ENCODE results near the gene WNT3. TPM values are rescaled to one million over a fixed set of nuclear protein-coding genes. Genes with fewer than 3 reads are reported as not detected.

WNT3 gene
- total RNA-seq, 1 donor from 2014 or later, result 2.7 TPM

DNA sequence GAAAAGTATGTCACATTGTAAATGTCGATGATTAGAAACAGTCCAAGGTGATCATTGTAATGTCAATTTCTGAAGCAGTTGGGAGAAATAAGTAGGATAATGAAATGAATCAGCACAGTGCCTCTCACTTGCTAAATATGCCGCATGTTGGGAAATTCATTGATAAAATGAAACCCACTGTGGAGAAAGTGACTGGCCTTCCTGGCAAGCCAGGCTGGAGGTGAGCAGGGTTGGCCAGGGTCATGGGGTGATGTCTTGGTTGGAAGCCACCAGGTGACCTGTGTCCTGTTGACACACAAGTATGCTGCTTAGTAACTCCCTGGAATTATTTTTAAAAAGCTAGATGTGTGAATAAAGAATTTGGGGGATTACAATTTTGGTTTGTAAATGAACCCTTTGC, 18.0 kb upstream of the WNT3 start:
- no peak for DNase-seq (ENCODE audit: low spot score)
- ATAC-seq, result peak; percentile 59

DNA sequence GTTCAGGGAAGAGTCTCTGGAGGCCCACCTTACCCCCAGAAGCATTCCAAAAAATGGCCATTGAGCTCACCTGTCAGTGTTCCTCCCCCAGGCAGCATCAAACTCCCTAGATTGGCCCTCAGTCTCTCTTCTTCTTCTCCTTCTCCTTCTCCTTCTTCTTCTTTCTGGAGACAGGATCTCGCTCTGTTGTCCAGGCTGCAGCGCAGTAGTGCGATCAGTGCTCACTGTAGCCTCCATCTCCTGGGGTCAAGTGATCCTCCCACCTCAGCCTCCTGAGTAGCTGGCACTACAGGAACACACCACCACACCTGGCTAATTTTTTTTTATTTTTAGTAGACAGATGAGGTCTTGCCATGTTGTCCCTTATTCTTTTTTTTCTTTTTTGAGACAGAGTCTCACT, 16.4 kb upstream of the WNT3 start:
- ATAC-seq (no peak), DNase-seq (ENCODE audit: low spot score) (no peak)

DNA sequence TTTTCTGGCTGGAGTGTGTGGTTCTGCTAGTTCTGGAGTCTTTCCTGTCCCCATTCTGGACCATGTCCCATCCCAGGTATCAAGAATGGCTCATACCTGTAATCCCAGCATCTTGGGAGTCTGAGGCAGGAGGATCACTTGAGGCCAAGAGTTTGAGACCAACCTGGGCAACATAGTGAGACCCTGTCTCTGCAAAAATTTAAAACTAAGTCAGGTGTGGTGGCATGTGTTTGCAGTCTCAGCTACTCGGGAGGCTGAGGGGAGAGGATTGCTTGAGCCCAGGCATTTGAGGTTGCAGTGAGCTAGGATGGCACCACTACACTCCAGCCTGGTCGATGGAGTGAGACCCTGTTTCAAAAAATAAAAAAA, 15.3 kb upstream of the WNT3 start:
- DNase-seq (ENCODE audit: low spot score) (no peak), ATAC-seq (no peak)

DNA sequence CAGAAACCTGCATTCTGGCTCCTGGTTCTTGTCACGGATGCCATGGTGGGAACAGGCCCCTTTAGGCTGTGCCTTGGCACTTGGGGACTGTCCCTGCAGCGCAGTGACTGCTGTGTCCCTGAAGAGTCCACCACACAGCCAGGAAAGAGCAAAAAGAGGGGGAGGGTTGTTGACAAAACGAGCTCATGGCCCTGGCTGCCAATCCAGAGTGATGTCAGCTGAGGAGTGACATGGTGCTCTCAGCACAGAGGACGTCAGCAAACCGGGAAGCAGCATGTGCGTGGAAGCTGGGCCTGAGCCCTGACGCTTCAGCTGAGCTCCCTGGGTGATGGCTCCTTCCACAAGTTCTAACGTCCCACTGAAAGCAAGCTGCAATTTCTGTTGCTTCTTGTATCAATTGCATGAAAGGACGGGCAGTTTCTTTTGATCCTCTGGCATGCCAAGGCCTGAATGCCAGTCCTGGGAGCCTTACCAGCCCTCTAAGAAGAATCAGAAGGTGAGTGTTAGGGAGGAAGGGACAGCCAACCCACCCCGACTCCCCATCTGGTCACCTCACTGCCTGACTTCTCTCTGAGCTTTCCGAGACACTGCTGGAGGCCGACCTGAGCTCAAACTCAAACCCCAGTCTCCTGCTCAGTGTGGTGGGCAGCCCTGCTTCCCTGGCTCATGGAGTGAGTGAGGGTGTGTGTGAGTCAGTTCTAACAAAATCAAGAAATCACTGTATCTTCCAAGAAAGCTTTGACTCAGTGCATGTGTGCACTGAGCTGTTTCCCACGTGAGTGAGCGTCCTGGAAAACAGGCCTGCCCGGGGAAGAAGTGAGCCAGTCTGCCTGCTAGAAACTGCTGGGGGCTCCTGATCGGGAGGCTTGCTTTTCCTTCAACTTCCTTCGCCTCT, 14.7 kb upstream of the WNT3 start:
- peak; percentile 63 for ATAC-seq
- no peak for DNase-seq (ENCODE audit: low spot score)

DNA sequence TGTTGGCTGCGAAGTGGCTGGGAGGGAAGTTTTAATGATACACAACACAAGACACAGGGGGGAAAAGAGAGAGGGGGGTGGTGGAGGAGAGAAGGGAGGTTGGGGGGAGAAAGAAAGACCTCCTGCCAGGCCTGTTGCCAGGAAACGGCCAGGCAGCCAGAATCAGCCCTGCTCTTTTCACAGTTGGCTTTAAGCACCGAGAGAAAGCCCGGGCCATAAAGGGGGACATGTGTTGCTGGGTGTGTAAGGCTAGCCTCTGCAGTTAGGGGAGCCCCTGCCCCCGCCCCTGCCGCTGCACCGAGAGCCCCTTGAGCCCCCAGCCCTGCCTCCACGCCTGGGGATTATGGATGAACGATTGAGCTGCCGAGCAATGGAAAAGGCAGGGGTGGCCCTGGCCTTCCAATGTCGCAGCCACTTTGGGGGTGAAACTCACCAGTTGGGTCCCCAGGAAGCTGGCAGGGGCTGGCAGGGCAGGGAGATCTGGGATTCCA, 13.9 kb upstream of the WNT3 start:
- DNase-seq (ENCODE audit: low spot score) (no peak), ATAC-seq (no peak)

DNA sequence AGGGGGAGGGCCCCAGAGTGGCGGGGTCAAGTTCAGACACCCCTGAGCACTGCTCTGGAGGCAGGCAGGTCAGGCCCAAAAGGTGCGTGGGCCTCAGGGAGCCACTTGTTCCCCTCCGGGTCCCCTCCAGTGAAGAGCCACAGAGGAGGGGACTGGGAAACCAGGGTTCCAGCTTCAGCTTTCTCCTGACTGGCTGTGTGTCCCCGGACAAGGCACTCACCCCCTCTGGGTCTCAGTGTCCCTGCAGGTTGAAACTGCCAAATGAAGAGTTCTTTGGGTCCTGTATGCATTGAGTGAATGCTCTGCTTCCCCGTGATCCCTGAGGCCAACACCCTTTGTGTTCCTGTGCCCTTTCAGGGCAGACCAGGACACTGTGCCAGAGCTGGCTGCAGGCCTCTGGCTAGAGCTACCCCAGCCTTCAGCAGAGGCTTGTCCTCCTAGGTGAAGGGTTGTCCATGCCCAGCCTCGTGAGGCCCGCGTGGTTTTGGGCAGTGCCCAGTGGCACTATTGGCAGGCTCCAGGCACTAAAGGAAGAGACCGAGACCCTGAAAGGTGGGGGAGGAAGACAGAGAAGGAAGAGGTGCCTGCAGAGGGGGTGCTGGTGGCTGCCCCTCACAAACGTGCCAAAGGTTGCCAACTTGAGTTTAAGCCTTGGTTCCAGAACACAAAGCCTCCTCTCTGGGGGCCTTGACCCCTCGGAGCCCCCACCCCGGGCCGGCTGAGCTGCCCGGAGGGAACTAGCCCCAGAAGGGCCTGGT, 13.3 kb upstream of the WNT3 start:
- DNase-seq (ENCODE audit: low spot score) (no peak), ATAC-seq (peak; percentile 40)

DNA sequence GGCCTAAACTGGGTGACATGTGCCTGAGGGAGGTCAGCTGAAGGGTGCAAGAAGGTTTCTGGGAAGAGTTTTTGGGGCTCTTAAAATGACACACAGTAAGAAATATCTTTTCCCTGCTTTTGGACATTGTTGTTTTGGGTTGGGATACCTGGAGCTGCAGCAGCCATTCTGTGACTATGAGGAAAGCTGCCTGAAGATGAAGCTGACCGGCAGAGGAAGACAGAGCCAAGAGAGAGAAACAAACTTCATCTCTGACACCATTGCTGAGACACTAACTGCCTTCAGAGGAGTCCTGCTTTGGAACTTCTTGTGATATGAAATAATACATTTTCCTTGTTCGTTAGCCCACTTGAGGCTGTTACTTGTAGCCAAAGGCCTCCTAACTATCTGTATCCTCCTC, 8.8 kb upstream of the WNT3 start:
- DNase-seq (ENCODE audit: low spot score) (no peak), ATAC-seq (no peak)

DNA sequence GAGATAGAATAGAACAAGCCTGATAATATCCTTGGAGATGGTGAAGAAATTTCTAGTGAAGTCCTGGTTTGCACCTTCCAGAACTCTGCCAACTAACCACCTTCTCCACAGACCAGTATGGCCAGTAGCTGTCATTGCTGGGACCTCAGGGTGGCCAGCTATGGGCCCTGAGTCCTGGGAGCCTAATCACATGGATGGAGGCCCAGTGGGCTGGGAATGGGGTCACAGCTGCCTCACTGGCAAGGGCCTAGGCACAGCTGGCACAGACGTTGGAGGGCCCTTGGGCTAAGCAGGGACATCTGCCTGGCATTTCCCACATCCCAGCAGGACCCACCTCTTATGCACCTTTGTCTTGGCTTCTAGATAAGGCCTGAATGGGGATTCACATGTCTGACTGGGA, 7.6 kb upstream of the WNT3 start:
- no peak for ATAC-seq
- no peak for DNase-seq (ENCODE audit: low spot score)

DNA sequence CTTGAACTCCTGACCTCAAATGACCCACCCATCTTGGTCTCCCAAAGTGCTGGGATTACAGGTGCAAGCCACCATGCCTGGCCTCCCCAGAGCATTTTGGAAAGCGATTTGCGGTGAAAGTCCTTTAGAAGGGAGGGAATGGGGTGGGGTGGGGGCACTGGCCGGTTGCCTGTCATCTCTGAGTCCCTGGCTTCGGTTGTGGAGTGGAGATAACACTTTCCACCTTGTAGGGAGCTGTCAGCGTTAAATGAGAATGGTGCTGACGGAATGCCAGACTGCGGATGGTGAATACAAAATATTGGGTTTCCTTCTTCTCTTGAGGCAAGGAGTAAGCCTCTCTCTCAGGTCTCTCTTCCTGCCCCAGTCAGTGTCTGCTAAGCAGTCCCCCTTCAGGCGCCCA, 5.2 kb upstream of the WNT3 start:
- ATAC-seq (no peak), DNase-seq (ENCODE audit: low spot score) (no peak)

DNA sequence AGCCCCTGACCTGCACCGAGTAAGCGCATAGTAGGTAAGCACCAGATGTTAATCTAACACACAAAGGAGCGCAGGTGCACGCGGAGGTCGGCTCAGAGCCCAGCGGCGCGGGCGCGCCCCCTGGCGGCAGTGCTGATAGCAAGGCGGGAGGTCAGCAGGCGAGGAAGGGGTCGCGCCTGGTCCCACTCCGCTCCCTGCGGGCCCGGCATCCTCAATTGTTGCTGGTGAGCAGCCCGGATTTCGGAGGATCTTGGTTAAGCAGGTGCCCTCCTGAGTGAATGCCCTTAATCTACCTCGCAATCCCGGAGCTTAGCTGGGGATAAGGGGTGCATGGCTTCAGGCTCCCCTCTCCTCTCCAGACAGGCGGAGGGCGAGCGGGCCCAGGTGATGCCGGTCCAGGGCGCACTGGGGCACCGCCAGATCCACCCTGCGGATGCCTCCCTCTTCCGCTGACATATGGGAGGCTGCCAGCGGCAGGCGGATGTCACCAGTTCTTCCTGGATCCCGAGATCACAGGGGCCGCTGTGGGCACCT, 4.0 kb upstream of the WNT3 start:
- ATAC-seq (peak; percentile 81), DNase-seq (ENCODE audit: low spot score) (peak; percentile 54)

DNA sequence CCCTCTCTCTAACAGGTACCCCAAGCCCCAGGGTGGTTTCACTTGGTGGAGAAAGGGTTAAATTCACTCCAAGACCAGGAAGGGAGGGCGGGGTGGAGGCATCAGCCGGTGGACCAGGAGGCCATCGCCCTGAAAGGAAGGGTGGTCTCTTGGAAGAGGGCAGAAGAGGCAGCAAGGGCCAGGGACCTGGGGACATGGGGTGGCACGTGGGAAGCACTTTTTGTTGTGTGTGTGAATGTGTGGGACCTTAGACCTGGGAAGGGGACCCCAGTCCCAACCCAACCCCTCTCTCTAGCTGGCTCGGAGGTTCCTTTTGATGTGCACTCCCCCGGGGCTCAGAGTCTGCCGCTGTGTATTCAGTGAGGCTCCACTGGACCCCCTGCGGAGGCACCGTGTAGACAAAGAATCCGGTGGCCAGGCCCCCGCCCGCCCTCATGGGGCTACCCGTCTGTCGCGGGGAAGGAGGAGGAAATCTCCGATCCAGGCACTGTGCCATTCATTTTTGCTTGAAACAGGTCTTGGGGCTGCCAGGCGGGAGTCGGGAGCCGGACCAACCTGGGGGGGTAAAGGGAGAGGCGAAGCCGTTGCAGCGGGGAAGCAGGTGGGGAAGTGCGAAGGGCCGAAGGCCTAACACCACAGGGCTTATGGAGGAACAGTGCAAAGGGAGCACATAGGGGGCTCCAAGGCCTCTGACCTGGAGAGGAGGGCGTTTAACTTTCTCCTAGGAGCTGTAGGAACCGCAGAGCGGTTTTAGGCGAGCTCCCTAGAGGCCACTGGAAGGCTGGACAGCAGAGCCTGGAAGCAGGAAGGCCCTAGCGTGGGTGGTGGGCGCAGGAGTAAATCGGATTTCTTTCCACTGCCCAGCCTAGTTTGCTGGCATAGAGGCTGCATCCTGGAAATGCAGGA, 3.2 kb upstream of the WNT3 start:
- ATAC-seq, result peak; percentile 35
- no peak for DNase-seq (ENCODE audit: low spot score)

DNA sequence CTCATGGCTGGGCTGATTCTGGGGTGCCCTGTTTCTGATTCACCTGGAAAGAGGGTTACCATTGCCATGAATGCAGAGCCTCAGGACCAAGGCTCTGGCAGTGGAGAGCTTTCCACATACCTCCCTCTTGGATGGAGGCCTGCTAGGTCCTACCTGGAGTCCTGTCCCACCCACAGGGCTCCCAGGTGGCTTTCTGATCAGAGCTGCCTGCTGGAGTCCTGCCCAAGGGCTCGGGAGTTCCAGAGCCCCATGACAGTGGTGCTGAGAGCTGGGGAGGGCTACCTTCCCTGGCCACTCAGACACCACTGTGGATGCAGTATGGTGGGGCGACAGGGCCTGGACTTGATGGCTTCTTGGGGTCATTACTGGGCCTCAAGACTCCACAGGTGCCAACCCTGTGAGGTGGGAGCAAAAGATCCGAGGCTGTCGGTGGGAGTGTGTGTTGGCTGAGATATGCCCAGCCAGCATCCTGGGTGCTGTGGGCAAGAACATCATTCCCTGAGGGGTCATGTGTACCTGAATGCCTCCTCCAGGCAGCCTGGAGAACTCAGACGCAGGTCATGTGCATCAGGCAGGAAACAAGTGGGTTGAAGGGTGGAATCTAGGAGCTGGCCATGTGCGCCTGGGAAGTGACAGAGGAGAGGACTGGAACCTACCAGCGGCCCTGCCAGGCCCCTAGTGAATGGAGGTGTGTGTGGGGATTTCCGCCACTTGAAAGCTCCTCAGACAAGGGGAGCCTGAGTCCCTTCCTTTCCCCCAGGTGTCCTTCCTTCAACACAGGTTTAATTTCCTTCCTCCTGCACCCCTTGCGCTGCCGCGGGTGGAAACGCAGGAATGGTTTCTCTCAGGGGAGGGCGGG, 2.3 kb upstream of the WNT3 start:
- DNase-seq (ENCODE audit: low spot score), result no peak

DNA sequence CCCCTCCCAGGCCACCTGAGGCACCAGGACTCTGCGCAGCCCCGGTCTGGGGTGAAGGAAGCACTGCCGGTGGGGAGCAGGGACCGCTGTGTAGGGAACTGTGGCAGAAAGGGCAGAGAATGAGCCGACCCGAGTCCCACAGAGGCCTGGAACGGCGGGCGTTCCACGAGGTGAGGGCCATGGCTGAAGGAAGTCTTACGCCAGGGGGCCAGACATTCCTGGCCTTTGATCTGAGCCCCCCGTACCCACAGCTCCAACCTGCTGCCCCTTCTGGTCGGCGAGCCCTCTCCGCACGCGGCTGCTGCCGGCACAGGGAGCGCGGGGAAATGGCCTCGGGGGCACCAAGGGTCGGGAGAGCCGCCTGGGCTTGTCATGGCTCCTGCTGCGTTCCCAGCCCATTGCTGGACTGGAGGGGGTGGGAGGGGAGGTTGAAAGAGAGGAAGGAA, 1.4 kb upstream of the WNT3 start:
- ATAC-seq (no peak), DNase-seq (ENCODE audit: low spot score) (no peak)

More for the DNA sequence above, 2.3 kb upstream of the WNT3 start:
- no peak for ATAC-seq

DNA sequence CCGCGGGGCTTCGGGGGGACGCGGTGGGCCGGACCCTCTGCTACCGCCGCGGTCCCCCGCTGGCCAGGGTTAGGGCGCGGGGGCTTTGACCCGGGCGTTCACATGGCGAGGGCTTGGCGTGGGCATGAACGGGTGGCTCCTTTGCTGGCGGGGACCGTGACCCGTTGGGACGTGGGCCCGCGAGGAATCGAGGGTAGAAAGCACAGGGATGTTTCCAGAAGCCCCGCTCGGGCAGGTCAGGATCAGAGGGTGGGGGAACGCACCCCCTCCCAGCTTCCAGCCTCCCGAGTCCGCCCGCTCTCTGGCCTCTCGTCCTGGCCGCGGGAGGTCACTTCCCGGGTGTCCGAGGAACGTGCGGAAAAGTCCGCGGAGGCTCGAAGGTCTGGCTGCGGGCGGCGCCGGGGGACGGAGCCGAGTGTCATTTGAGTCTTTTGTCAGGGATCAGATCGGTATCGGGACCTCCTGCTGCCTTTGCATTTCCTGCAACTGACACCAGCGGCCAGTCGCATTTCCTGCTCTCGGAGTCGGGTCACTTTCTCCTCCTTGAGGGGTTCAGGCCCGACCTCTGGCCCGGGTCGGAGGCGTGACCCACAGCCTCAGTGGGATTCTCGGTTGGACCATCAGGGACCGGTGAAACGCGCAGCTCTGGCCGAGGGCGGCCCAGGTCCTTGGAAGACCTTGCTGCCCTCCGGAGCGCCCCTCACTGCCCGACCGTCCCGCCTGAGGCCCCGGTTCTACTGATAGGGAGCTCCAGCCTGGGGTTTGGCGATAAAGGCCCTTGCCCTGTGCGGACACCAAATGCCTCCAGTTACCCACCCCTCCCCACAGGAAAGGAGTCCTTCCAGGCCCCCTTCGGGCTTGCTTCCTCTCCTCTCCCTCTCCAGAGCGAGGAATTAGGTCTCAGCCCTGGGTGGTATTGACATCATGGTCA, 702 bp upstream of the WNT3 start:
- DNase-seq (ENCODE audit: low spot score) (no peak), ATAC-seq (peak; percentile 43)

DNA sequence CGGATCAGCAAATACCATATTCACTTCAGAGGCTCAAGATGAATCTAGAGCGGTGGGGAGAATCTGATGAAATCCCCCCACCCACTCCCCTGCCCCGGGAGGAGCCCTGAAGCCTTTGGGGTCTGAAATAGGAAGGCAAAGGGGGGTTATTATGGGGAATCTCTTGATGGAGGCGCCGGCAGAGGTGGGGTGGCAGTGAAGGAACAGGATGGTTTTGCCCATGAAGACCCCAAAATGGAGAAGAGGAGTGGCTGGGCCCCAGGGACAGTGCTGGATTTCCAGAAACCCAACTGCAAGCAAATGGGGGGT, 637 bp downstream of the WNT3 start:
- DNase-seq (ENCODE audit: low spot score), result no peak
- no peak for ATAC-seq

DNA sequence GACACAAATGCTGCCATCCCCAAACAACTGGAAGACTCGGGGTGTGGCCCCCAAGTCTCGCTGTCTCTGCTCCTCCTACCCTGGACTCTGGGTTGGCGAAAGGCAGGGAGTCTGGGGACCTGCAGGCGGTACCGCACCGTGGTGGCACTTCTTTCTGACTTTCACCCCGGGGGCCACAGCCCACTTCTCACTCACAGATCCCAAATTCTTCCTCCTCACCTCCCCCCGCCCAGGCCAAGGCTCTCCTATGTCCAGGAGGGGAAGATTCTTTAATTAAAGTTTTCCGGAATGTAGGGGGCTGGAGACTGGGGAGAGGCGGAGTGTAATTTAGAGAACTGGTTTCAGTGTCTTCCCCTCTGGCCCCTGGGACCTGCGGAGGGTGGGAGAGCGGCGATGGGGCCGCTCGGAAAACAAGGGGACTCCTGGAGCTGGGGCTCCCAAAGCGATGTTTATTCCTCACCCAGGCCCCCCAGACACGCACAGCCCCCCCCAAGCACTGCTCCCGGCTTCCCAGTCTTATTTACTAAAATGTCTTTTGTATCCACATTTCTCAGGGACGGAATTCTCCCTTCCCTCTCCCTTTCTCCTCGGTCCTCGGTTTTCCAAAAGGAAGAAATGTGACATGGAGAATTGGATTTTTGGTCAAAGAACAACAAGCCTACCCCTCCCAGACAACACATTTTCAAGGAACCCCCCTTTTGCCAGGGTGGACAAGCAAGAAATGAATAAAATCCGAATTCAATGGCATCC, 1.2 kb downstream of the WNT3 start:
- ATAC-seq, result no peak
- DNase-seq (ENCODE audit: low spot score), result no peak

DNA sequence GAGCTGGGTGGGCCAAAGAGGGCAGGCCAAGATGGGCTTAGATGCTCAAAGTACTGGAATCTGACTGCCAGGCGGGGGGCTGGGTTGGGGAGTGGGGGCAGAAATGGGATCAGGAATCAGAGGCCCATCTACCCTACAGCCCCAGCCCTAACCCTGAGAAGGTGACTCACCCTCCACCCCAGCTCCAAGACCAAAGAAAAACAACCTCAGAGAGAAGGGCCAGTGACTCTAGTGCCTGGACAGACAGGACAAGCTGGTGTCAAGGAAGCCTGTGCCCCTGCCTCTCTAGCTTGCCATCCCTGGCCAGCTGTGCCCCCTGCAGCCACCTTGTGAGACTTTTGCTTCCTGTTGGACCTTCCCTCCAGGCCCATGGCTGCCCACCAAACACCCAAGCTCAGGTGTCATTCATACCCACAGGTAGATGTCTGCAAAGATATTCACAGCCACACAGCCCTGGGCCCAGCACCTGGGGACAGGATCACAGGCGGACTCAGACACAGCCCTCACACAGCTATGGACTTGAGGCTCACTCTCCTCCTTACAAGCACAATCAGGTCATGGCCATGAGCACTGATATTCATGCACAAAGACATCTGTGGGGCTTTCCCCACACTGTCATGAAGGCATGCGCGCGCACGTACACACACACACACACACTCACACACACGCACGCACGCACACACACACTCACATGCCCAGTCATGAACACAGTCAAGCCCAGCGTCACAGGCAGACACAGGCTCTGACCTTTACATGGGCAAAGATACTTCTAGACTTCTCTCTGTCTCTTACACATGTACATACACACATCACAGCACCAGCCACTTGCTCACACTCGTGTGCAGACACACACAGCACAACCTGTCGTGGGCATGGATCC, 2.8 kb downstream of the WNT3 start:
- DNase-seq (ENCODE audit: low spot score) (no peak), ATAC-seq (no peak)
